ENCODE results near the gene CDCA8. TPM values are rescaled to one million over a fixed set of nuclear protein-coding genes. Genes with fewer than 3 reads are reported as not detected.
A peak's percentile ranks its signal among the peaks of the same experiment; 100 is the strongest.

The CDCA8 gene
- total and polyA plus RNA-seq, 2 of the 13 experiments (the other 11 are each of a cell fraction or from before 2014, with no cell fraction given) = 24.1 to 38.6 TPM

GRCh38 chr1:37653906-37654305 is 38.4 kb upstream of the CDCA8 start (continued):
- peak; percentile 80 for TF ChIP-seq FOXA3 (CRISPR knock-in tag; IDR thresholded peaks at IDR 0.05)
- peak; percentile 32; the same call in 1 of the 2 replicates for TF ChIP-seq PAXIP1 (CRISPR knock-in tag; conservative IDR thresholded peaks at IDR 0.05)
- peak; percentile 95 for TF ChIP-seq ZMYM3 (CRISPR knock-in tag; IDR thresholded peaks at IDR 0.05)
- TF ChIP-seq ZNF280D (CRISPR knock-in tag; IDR thresholded peaks at IDR 0.05) = peak; percentile 89
- TF ChIP-seq HDAC2 (CRISPR knock-in tag; IDR thresholded peaks at IDR 0.05) = 0 out of 2 replicates have a peak, but pooled peaks have one; percentile 32
- no peak for TF ChIP-seq TP53 (CRISPR knock-in tag; conservative IDR thresholded peaks at IDR 0.05)
- TF ChIP-seq ARNT2 (CRISPR knock-in tag; IDR thresholded peaks at IDR 0.05; ENCODE audit: low read depth) = no peak
- TF ChIP-seq SNRNP70 (IDR thresholded peaks at IDR 0.05; ENCODE audit: low read depth, low read length) = no peak
- TF ChIP-seq ATM (IDR thresholded peaks at IDR 0.05; ENCODE audit: borderline replicate concordance) = no peak
- TF ChIP-seq ZKSCAN5 (CRISPR knock-in tag; IDR thresholded peaks at IDR 0.05) = peak; percentile 82; the same call in 1 of the 2 replicates

Data from HepG2 (cell line).